Adipose tissue (tissue), 3 donors: ENCODE measurements around the gene BLOC1S1. TPM values are rescaled to one million over a fixed set of nuclear protein-coding genes. Genes with fewer than 3 reads are reported as not detected.
A peak's percentile ranks its signal among the peaks of the same experiment; 100 is the strongest.

Experiments
- H3K27ac ChIP-seq: one replicate; pipeline ENCODE4 v1.5.1; 2013; ENCODE audit warnings: low read depth, low read length
- WGBS, 3 donors: extraction: QIAGEN DNeasy Blood & Tissue Kit; methylation state at CpG; one replicate each; pipeline ENCODE4 v1.1.7; 2013; 5-methylcytosine and 5-hydroxymethylcytosine counted together
- polyA plus RNA-seq, 3 donors: library from polyadenylated mRNA; stranded (reverse); fragments of 200-250 nt; gene quantifications; one replicate each; pipeline ENCODE4 v1.2.3, GENCODE V29; 2013
- donor health status: healthy with polysubstance abuse.
- donor health status: Bipolar disorder and iron deficiency.
- donor health status: healthy.

Gene BLOC1S1
- polyA plus RNA-seq, 3 donors, result 103 to 323 (median 288) TPM

DNA sequence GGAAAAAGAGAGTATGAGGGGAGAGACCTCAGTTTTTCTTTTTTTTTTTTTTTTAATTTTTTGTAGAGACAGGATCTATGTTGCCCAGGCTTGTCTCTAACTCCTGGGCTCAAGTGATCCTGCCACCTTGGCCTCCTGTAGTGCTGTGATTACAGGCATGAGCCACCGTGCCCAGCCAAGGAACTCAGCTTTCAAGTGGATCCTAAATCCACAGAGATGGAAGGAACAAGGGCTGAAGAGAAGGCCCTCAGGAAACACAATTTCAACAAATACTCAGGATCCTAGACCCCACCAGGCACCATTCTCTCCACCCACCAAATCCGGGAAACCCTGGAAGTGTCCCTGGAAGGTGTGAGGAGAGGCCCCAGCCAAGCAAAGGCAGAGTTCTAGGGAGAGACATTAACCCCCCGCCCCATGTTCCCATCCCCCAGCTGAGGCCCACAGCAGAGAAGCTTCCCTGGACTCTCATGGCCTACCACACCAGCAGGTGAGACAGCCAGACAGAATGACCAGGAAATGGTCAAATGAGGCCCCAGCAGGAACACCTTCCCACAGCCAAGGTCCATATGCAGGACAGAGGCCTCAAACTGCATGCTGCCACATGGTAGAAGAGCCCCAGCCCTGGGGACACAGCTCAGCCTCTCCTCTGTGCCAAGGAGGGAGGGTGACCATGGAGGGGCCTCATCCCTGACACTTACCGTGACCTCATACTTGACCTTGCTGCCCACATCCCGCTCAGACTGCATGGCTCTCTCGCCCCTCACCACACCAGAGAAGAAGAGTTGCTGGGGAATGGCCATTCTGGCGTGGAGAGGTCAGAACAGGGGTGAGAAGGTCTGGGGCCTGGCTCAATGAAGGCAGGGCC is 22.3 kb upstream of the BLOC1S1 start:
- H3K27ac ChIP-seq, result no peak overlapping the region
- WGBS, 3 donors, result 91 to 97% (median 96%) methylated on average over 7 of the region's 7 CpGs

DNA sequence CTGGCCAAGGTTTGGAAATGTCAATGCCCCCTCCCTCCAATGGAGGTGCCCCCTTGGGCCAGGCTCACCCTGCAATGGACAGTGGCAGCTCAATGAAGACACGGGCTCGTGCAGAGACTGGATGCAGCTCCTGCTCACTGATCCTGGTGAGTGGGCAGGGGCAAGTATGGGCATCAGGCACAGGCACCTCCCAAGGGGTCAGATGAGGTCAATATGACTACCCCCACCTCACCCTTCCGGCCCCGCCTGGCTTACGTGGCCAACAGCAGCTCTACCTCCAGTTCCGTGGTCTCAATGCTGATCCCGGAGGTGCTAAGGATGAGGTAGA is 21.7 kb upstream of the BLOC1S1 start:
- WGBS, 3 donors, result 95 to 96% (median 96%) methylated on average over 7 of the region's 7 CpGs
- H3K27ac ChIP-seq, result no peak overlapping the region

GRCh38 chr12:55694651-55695050 is 21.2 kb upstream of the BLOC1S1 start:
- no peak overlapping the region for H3K27ac ChIP-seq
- WGBS, 3 donors, result 92 to 97% (median 94%) methylated on average over 4 of the region's 4 CpGs

DNA sequence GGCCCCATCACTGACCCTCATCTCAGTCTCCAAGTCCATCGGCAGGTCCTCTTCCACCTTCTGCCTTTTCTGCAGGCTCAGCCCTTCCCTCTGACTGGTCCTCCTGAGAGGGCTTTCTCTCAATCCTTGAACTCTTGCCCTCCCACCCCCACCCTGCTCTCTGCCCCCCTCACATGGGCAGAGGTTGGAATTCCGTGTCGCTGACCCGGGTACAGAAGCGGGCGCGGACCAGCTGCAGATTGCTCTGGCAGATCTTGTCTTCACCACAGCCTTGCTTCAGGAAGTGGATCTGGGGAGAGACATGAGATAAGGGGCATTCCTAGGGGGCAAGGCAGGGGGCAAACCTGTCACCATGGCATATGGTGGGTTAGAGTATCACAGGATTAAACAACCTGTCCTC is 20.5 kb upstream of the BLOC1S1 start:
- WGBS, 3 donors, result 75 to 82% (median 76%) methylated on average over 7 of the region's 7 CpGs
- no peak overlapping the region for H3K27ac ChIP-seq

- no peak overlapping the region for H3K27ac ChIP-seq
- WGBS, 3 donors, result 84 to 92% (median 92%) methylated on average over 6 of the region's 6 CpGs
Observed at GRCh38 chr12:55696141-55696540, 19.7 kb upstream of the BLOC1S1 start.

GRCh38 chr12:55696796-55697462 is 18.9 kb upstream of the BLOC1S1 start:
- H3K27ac ChIP-seq, result no peak overlapping the region

DNA sequence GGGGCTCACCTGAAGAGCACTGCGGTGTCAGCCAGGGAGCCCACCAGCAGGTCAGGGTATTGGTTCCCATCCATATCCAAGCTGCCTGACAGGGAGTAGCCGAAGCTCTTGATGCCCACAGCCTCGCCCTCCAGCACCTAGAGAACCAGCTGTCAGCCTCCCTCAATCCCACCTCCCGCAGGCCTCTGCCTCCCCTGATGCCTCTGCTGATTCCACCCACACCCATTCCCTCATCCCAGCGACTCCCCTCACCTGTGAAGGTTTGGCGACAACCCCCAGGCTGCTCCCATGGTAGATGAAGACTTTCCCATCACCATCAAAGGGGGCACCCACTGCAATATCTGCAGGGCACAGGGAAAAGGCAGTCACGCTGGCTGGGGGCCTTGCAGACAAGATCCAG is 18.2 kb upstream of the BLOC1S1 start:
- WGBS, 3 donors, result 83 to 92% (median 85%) methylated on average over 7 of the region's 7 CpGs
- no peak overlapping the region for H3K27ac ChIP-seq

More at GRCh38 chr12:55696796-55697462, 18.9 kb upstream of the BLOC1S1 start:
- 78 to 86% (median 84%) methylated on average over 19 of the region's 19 CpGs for WGBS, 3 donors

DNA sequence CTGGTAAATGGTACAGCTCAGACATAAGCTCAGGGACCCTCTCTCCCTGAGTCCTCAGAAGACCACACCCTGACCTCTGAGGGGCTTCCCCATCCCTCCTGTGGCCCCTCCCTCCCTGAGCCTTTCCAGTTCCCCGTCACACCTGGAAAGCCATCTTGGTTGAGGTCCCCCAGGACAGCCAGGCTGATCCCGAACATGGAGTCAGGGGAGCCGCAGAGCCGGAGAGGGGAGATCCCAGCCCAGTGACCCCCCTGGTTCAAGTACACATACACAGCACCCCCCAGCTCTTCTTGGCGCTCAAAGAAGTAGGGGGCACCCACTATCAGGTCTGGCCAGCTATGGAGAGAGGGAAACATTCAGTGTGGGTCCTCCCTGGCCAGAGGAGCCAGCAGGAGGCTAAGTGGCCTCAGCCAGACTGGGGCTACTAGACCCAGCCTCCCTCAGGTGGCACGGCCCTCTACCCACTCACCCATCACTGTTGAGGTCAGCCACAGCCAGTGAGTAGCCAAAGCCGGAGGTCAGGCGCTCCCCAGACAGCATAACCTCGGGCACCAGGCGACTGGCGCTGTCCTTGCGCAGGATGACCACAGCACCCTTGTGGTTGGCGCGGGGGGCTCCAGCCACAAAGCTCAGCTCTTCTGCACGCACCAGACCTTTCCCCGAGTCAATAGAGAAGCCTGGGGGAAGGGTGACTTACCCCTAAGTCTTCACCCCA is 17.4 kb upstream of the BLOC1S1 start:
- no peak overlapping the region for H3K27ac ChIP-seq
- WGBS, 3 donors, result 89 to 93% (median 89%) methylated on average over 16 of the region's 16 CpGs

GRCh38 chr12:55698965-55699364 is 16.9 kb upstream of the BLOC1S1 start:
- WGBS, 3 donors, result 75 to 88% (median 80%) methylated on average over 1 of the region's 1 CpG
- H3K27ac ChIP-seq, result no peak overlapping the region

DNA sequence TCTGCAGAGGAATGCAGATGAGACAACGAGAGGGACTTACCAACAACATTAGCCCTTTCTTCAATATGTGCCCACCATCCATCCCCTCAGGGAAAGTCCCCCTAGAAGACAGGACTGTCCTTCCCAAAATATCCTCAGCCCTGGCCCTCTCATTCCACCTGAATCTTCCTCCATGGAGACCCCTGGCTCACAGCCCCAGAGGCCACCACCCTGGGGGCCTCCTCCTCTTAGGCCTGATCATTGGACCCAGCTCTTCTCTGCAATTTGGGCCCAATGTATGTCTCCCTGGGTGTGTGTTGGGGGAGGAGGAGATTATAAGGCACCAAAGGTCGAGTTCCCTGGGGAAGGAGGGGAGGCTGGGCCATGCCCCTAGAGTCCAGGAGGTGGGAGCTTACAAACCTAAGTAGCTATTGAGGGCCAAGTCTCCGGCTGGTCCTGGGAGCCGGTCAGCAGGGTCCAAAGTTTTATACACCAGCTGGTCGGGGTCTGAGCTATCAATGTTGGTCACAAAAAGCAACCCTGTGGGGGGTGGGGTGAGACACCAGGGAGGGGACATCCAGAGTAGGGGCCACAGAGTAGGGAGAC is 16.3 kb upstream of the BLOC1S1 start:
- H3K27ac ChIP-seq, result no peak overlapping the region
- 67 to 84% (median 80%) methylated on average over 5 of the region's 5 CpGs for WGBS, 3 donors

- no peak overlapping the region for H3K27ac ChIP-seq
- WGBS, 3 donors, result 76 to 88% (median 81%) methylated on average over 17 to 21 of the region's 21 CpGs
Observed at GRCh38 chr12:55700255-55701018, 15.4 kb upstream of the BLOC1S1 start.

DNA sequence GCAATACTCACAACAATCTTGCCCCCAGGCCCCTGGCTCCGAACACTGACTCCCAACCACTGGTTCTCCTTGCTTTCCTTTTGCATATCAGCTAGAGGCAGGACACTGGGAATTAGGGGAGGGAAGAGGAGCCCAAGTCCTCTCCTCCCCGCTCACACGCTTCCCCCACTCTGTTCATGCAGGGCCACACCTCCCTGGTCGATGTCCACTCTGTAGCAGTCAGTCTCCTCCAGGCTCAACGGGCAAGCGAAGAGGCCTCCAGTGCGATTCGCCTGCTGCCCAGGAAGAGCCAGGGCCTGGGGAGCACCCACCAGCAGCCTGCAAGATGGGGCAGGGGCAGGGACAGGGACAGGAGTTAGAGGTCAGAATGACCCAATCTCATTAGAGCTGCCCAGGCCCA is 13.0 kb upstream of the BLOC1S1 start:
- H3K27ac ChIP-seq, result no peak overlapping the region
- 79 to 86% (median 84%) methylated on average over 8 of the region's 8 CpGs for WGBS, 3 donors

GRCh38 chr12:55703288-55703687 is 12.6 kb upstream of the BLOC1S1 start:
- H3K27ac ChIP-seq, result no peak overlapping the region
- WGBS, 3 donors, result 63 to 73% (median 68%) methylated on average over 2 of the region's 2 CpGs

- peak overlapping the region; percentile 2 for H3K27ac ChIP-seq
- WGBS, 3 donors, result 68 to 80% (median 75%) methylated on average over 6 of the region's 6 CpGs
Observed at GRCh38 chr12:55703901-55704761, 11.7 kb upstream of the BLOC1S1 start.

GRCh38 chr12:55704824-55705718 is 10.8 kb upstream of the BLOC1S1 start:
- H3K27ac ChIP-seq, result peak overlapping the region; percentile 2

GRCh38 chr12:55705782-55706402 is 10.0 kb upstream of the BLOC1S1 start:
- no peak overlapping the region for H3K27ac ChIP-seq
- 42 to 50% (median 45%) methylated on average over 5 of the region's 5 CpGs for WGBS, 3 donors

More at GRCh38 chr12:55704824-55705718, 10.8 kb upstream of the BLOC1S1 start:
- WGBS, 3 donors, result 66 to 73% (median 71%) methylated on average over 9 of the region's 9 CpGs
